ENCODE data around the gene SH2D7. TPM values are rescaled to one million over a fixed set of nuclear protein-coding genes. Genes with fewer than 3 reads are reported as not detected.
"Not testable (repeated sequence)": the region's sequence is repeated elsewhere in the genome, so short reads cannot be mapped to it uniquely, and the experiment has no call there.

Gene SH2D7
- total RNA-seq, 6 donors from 2014 or later, result 0.09 TPM; not detected in 5

GRCh38 chr15:78149068-78149804 lies 56.9 kb downstream of the SH2D7 start, which contains the start of gene IDH3A:
IDH3A (plus strand) TSS chr15:78149362; CDS start chr15:78149404, 42 bp downstream.
- no peaks in the 10 kb centered on the region for H3K27me3 ChIP-seq
- WGBS, 2 donors, result 0% methylated on average over 9 to 24 of the region's 79 CpGs
- TF ChIP-seq, protein P1, sequence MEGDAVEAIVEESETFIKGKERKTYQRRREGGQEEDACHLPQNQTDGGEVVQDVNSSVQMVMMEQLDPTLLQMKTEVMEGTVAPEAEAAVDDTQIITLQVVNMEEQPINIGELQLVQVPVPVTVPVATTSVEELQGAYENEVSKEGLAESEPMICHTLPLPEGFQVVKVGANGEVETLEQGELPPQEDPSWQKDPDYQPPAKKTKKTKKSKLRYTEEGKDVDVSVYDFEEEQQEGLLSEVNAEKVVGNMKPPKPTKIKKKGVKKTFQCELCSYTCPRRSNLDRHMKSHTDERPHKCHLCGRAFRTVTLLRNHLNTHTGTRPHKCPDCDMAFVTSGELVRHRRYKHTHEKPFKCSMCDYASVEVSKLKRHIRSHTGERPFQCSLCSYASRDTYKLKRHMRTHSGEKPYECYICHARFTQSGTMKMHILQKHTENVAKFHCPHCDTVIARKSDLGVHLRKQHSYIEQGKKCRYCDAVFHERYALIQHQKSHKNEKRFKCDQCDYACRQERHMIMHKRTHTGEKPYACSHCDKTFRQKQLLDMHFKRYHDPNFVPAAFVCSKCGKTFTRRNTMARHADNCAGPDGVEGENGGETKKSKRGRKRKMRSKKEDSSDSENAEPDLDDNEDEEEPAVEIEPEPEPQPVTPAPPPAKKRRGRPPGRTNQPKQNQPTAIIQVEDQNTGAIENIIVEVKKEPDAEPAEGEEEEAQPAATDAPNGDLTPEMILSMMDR (IDR thresholded peaks at IDR 0.05), result peak in 1 of 6 experiments; percentile 9
- TF ChIP-seq POLR2A (IDR thresholded peaks at IDR 0.05), result peak in 3 of 4 donors; percentile 53 to 88 (median 86)
- peak in 1 of 4 donors; percentile 7 for TF ChIP-seq EP300 (IDR thresholded peaks at IDR 0.05)
- peak; percentile 78 to 85 for TF ChIP-seq POLR2AphosphoS5 (IDR thresholded peaks at IDR 0.05)
- peak within 1 kb of the TSS; percentile 65 to 97 (median 81) for H3K4me3 ChIP-seq
- H3K36me3 ChIP-seq, result no peaks in the 10 kb centered on the region
- peaks cover 12 to 20% (median 14%) of the 10 kb centered on the region in 4 donors for H3K4me1 ChIP-seq
- H3K27ac ChIP-seq, result peak within 1 kb of the TSS; percentile 80 to 89 (median 86)
- peak; percentile 99 to 100 for ATAC-seq (ENCODE audit: low FRiP score in 2 of 2)
- peak; percentile 99 to 100 for DNase-seq
- no peaks in the 10 kb centered on the region for H3K9me3 ChIP-seq

GRCh38 chr15:78149805-78150751 lies 57.7 kb downstream of the SH2D7 start:
- no peaks in the 10 kb centered on the region for H3K27me3 ChIP-seq
- no peak for ATAC-seq (ENCODE audit: low FRiP score in 2 of 2)
- no peaks in the 10 kb centered on the region for H3K9me3 ChIP-seq
- 14 to 36% methylated on average over 9 to 18 of the region's 20 CpGs for WGBS, 2 donors
- peak overlapping the region; percentile 65 to 97 (median 81) for H3K4me3 ChIP-seq
- no peak for TF ChIP-seq POLR2A (IDR thresholded peaks at IDR 0.05)
- TF ChIP-seq EP300 (IDR thresholded peaks at IDR 0.05), result no peak
- TF ChIP-seq POLR2AphosphoS5 (IDR thresholded peaks at IDR 0.05), result no peak
- TF ChIP-seq, protein P1 (IDR thresholded peaks at IDR 0.05), result no peak
- peak in 1 of 2 donors; percentile 46 for DNase-seq
- no peaks in the 10 kb centered on the region for H3K36me3 ChIP-seq
- peak overlapping the region; percentile 80 to 89 (median 86) for H3K27ac ChIP-seq
- H3K4me1 ChIP-seq, result peaks cover 18 to 23% (median 18%) of the 10 kb centered on the region in 4 donors

GRCh38 chr15:78151075-78151474 lies 58.7 kb downstream of the SH2D7 start:
- H3K27me3 ChIP-seq; H3K4me3 ChIP-seq; ATAC-seq (ENCODE audit: low FRiP score in 2 of 2); H3K9me3 ChIP-seq; H3K36me3 ChIP-seq; H3K27ac ChIP-seq; DNase-seq: not testable (repeated sequence)
- 88 to 92% methylated on average over 8 of the region's 8 CpGs for WGBS, 2 donors
- peaks cover 24 to 33% (median 27%) of the 10 kb centered on the region in 4 donors for H3K4me1 ChIP-seq

Small RNA genes lying within 50 kb of the gene (small RNA-seq; reads per million reads assigned to genes)
- gene RF00092, result 0 reads per million in 4 donors

Other genes with a start within 250 kb of the SH2D7 start
- gene TBC1D2B, start 14.8 kb upstream of the SH2D7 start, total RNA-seq, result 100 to 1,000 TPM in 1 of 6 donors, 10 to 100 TPM in 5; 31.5 to 103 (median 64.2) TPM
- gene CIB2, start 38.9 kb downstream of the SH2D7 start, total RNA-seq, result 1 to 10 TPM in 3 of 6 donors, under 1 TPM in 2, not detected in 1; 0.77 to 5.2 (median 1.2) TPM
- 10 to 100 TPM; 17.5 to 80.1 (median 48.2) TPM for gene IDH3A, start 56.8 kb downstream of the SH2D7 start, total RNA-seq
- 1 to 10 TPM in 4 of 6 donors, under 1 TPM in 1, not detected in 1; 0.22 to 7.3 (median 2.3) TPM for gene ACSBG1, start 142.0 kb downstream of the SH2D7 start, total RNA-seq
- 10 to 100 TPM in 5 of 6 donors, 1 to 10 TPM in 1; 9.1 to 76.8 (median 19.9) TPM for gene DNAJA4, start 172.0 kb downstream of the SH2D7 start, total RNA-seq
- 10 to 100 TPM; 33.6 to 67.1 (median 50.3) TPM for gene SKIC8, start 207.0 kb downstream of the SH2D7 start, total RNA-seq
- gene CRABP1, start 247.8 kb downstream of the SH2D7 start, total RNA-seq, result under 1 TPM in 2 of 6 donors, not detected in 4; 0.44 to 0.57 TPM